GM10248 (cell line): ENCODE data around the gene DGCR8.

ENCODE experiments used
- CTCF ChIA-PET: fragments of 300-600 bp; sonication (Branson Sonifier 250); formaldehyde crosslinking; extraction: SDS; loops from one replicate; lab custom pipeline; 2021; ENCODE audit warnings: antibody characterized with exemption; lab: Yijun Ruan, JAX
- POLR2A ChIA-PET: fragments of 350-650 bp; sonication (Branson Sonifier 250); formaldehyde crosslinking; extraction: SDS; loops from one replicate; lab custom pipeline; 2020; ENCODE audit warnings: antibody characterized with exemption; lab: Yijun Ruan, JAX
- DNase-seq: peaks from one replicate; pipeline ENCODE4 v3.0.0; 2012; ENCODE audit errors: extremely low spot score
- CTCF ChIP-seq: IDR thresholded peaks from 2 replicates; pipeline ENCODE4 v1.5.1; 2012; ENCODE audit warnings: mild to moderate bottlenecking, low read depth; ENCODE audit errors: extremely low read depth, missing control alignments, control extremely low read depth

DGCR8 gene

GRCh38 chr22:20141186-20142077, 61.4 kb downstream of the DGCR8 start:
- DNase-seq, result no peak
- CTCF ChIA-PET, result no interaction called here
- TF ChIP-seq CTCF, result no peak
- POLR2A ChIA-PET, result no interaction called here

- POLR2A ChIA-PET, result no interaction called here
- CTCF ChIA-PET, result no interaction called here
- TF ChIP-seq CTCF, result no peak
- DNase-seq, result no peak
Measured at GRCh38 chr22:20142711-20143621, 62.9 kb downstream of the DGCR8 start.

- ChIA-PET CTCF (interaction anchor here (1.5 kb wide), 1 partner anchor 13 kb away, joined by 4 read pairs; no protein-coding TSS in a partner anchor), POLR2A (no interaction called here)
- TF ChIP-seq CTCF, result no peak
- no peak for DNase-seq
Measured at GRCh38 chr22:20143883-20144665, 64.0 kb downstream of the DGCR8 start.

- CTCF ChIA-PET, result interaction anchor here (1.5 kb wide), 1 partner anchor 12 kb away, joined by 4 read pairs; no protein-coding TSS in a partner anchor
- no peak for DNase-seq
- POLR2A ChIA-PET, result no interaction called here
- TF ChIP-seq CTCF, result no peak
Measured at GRCh38 chr22:20145206-20145831, 65.3 kb downstream of the DGCR8 start.

- no peak for TF ChIP-seq CTCF
- ChIA-PET POLR2A (no interaction called here), CTCF (no interaction called here)
- no peak for DNase-seq
Measured at GRCh38 chr22:20145832-20146223, 65.8 kb downstream of the DGCR8 start.
